Chondrocyte (in vitro differentiated cells): ENCODE data around the gene TMEM203. TPM values are rescaled to one million over a fixed set of nuclear protein-coding genes. Genes with fewer than 3 reads are reported as not detected.

Source experiments
- DNase-seq: peaks from one replicate; pipeline ENCODE4 v3.0.0; 2021; ENCODE audit warnings: mixed read lengths, low spot score
- H3K27ac Mint-ChIP-seq: one replicate; pipeline ENCODE4 v1.8.0; 2021; ENCODE audit warnings: mild to moderate bottlenecking, moderate library complexity, mixed read lengths; ENCODE audit not compliant: unreplicated experiment
- H3K27me3 Mint-ChIP-seq: 2 replicates; pipeline ENCODE4 v1.8.0; 2021; ENCODE audit warnings: low read depth, mixed read lengths
- H3K36me3 Mint-ChIP-seq: 2 replicates; pipeline ENCODE4 v1.8.0; 2021; ENCODE audit warnings: low read depth, mixed read lengths
- H3K4me1 Mint-ChIP-seq: 2 replicates; pipeline ENCODE4 v1.8.0; 2021; ENCODE audit warnings: low read depth, mild to moderate bottlenecking, mixed read lengths
- H3K4me3 Mint-ChIP-seq: one replicate; pipeline ENCODE4 v1.8.0; 2021; ENCODE audit warnings: mild to moderate bottlenecking, moderate library complexity, mixed read lengths; ENCODE audit not compliant: unreplicated experiment
- H3K9me3 Mint-ChIP-seq: 2 replicates; pipeline ENCODE4 v1.8.0; 2021; ENCODE audit warnings: low read depth, mixed read lengths
- CTCF ChIP-seq: fragments of 200-600 bp; sonication (generic); IDR thresholded peaks from 2 replicates; pipeline ENCODE4 v1.5.0; 2021; ENCODE audit warnings: antibody characterized with exemption, mild to moderate bottlenecking, moderate library complexity
- total RNA-seq: library from RNA; stranded (reverse); gene quantifications from 3 replicates; pipeline ENCODE4 v1.2.1, GENCODE V29; 2021

Gene TMEM203
- total RNA-seq, 1 donor from 2014 or later, result 34.9 TPM

- H3K9me3 Mint-ChIP-seq, result no peaks in the 10 kb centered on the region
- DNase-seq, result no peak
- H3K36me3 Mint-ChIP-seq, result no peaks in the 10 kb centered on the region
- no peak within 1 kb of the TSS for H3K27ac Mint-ChIP-seq
- TF ChIP-seq CTCF, result no peak
- H3K4me1 Mint-ChIP-seq, result peaks cover 3% of the 10 kb centered on the region
- peak within 1 kb of the TSS; percentile 55 for H3K4me3 Mint-ChIP-seq
- H3K27me3 Mint-ChIP-seq, result peaks cover 19% of the 10 kb centered on the region
Observed at GRCh38 chr9:137169896-137170358, 35.5 kb downstream of the TMEM203 start, which contains the start of gene LRRC26. LRRC26 (minus strand) TSS chr9:137170051; CDS start chr9:137169943, 108 bp downstream.

- Mint-ChIP-seq H3K27me3 (peaks cover 25% of the 10 kb centered on the region), H3K36me3 (no peaks in the 10 kb centered on the region), H3K27ac (no peak overlapping the region), H3K4me3 (peak overlapping the region; percentile 55), H3K4me1 (peaks cover 3% of the 10 kb centered on the region), H3K9me3 (no peaks in the 10 kb centered on the region)
- DNase-seq, result no peak
- no peak for TF ChIP-seq CTCF
Observed at GRCh38 chr9:137168904-137169856, 36.3 kb downstream of the TMEM203 start.

GRCh38 chr9:137168573-137168903 is 36.9 kb downstream of the TMEM203 start:
- Mint-ChIP-seq H3K27me3 (peaks cover 26% of the 10 kb centered on the region), H3K4me3 (peak overlapping the region; percentile 15), H3K27ac (no peak overlapping the region), H3K4me1 (peaks cover 3% of the 10 kb centered on the region), H3K36me3 (no peaks in the 10 kb centered on the region), H3K9me3 (no peaks in the 10 kb centered on the region)
- no peak for DNase-seq
- no peak for TF ChIP-seq CTCF

DNA sequence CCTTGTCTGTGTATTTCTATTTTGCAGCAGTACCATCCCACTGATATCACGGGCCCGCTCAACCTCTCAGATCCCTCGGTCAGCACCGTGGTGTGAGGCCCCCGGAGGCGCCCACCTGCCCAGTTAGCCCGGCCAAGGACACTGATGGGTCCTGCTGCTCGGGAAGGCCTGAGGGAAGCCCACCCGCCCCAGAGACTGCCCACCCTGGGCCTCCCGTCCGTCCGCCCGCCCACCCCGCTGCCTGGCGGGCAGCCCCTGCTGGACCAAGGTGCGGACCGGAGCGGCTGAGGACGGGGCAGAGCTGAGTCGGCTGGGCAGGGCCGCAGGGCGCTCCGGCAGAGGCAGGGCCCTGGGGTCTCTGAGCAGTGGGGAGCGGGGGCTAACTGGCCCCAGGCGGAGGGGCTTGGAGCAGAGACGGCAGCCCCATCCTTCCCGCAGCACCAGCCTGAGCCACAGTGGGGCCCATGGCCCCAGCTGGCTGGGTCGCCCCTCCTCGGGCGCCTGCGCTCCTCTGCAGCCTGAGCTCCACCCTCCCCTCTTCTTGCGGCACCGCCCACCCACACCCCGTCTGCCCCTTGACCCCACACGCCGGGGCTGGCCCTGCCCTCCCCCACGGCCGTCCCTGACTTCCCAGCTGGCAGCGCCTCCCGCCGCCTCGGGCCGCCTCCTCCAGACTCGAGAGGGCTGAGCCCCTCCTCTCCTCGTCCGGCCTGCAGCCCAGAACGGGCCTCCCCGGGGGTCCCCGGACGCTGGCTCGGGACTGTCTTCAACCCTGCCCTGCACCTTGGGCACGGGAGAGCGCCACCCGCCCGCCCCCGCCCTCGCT is 37.5 kb downstream of the TMEM203 start:
- DNase-seq, result no peak
- Mint-ChIP-seq H3K27me3 (peaks cover 31% of the 10 kb centered on the region), H3K9me3 (no peaks in the 10 kb centered on the region), H3K27ac (no peak overlapping the region), H3K36me3 (no peaks in the 10 kb centered on the region), H3K4me1 (peaks cover 8% of the 10 kb centered on the region), H3K4me3 (no peak overlapping the region)
- no peak for TF ChIP-seq CTCF

- Mint-ChIP-seq H3K4me1 (peaks cover 8% of the 10 kb centered on the region), H3K27me3 (peaks cover 32% of the 10 kb centered on the region), H3K36me3 (no peaks in the 10 kb centered on the region), H3K9me3 (no peaks in the 10 kb centered on the region), H3K4me3 (no peak overlapping the region), H3K27ac (no peak overlapping the region)
- no peak for DNase-seq
- no peak for TF ChIP-seq CTCF
Observed at GRCh38 chr9:137167277-137167746, 38.1 kb downstream of the TMEM203 start.
